Fibroblast of skin of left biceps (primary cell): ENCODE data around the gene NXNL1.

Experiments used
- DNase-seq, 2 experiments: peaks; one replicate each; pipeline ENCODE4 v3.0.0-alpha.2; 2013; ENCODE audit warnings: low read depth in 2 of 2

The NXNL1 gene

GRCh38 chr19:17456127-17456526 lies 4.6 kb downstream of the NXNL1 start:
- no peak for DNase-seq

GRCh38 chr19:17455308-17456123 lies 5.2 kb downstream of the NXNL1 start:
- no peak for DNase-seq

GRCh38 chr19:17454576-17455071 lies 6.1 kb downstream of the NXNL1 start:
- DNase-seq: no peak

GRCh38 chr19:17451820-17452219 lies 8.9 kb downstream of the NXNL1 start:
- DNase-seq: no peak

- no peak for DNase-seq
These were observed 10.3 kb downstream of the NXNL1 start for GRCh38 chr19:17450264-17451075.

- no peak for DNase-seq
These were observed 12.4 kb downstream of the NXNL1 start, which contains the start of gene TMEM221 for GRCh38 chr19:17448131-17448967. Gene TMEM221, minus strand, starts transcription at chr19:17448668. Its CDS starts 206 bp downstream, at chr19:17448462.

GRCh38 chr19:17447704-17448130 lies 13.0 kb downstream of the NXNL1 start:
- no peak for DNase-seq

GRCh38 chr19:17445526-17446165 lies 15.1 kb downstream of the NXNL1 start:
- DNase-seq: no peak

- DNase-seq: no peak
These were observed 19.3 kb downstream of the NXNL1 start for GRCh38 chr19:17441241-17442021.

- DNase-seq: no peak
These were observed 23.9 kb downstream of the NXNL1 start for GRCh38 chr19:17436874-17437267.

- no peak for DNase-seq
These were observed 24.4 kb downstream of the NXNL1 start for GRCh38 chr19:17436094-17436873.

GRCh38 chr19:17435218-17435617 lies 25.5 kb downstream of the NXNL1 start:
- no peak for DNase-seq

GRCh38 chr19:17431417-17431816 lies 29.3 kb downstream of the NXNL1 start:
- DNase-seq: no peak

- no peak for DNase-seq
These were observed 31.0 kb downstream of the NXNL1 start for GRCh38 chr19:17429641-17430113.

- no peak for DNase-seq
These were observed 35.9 kb downstream of the NXNL1 start for GRCh38 chr19:17424743-17425365.

GRCh38 chr19:17423429-17424208 lies 37.1 kb downstream of the NXNL1 start:
- DNase-seq: no peak

- no peak for DNase-seq
These were observed 38.8 kb downstream of the NXNL1 start for GRCh38 chr19:17421942-17422341.

- DNase-seq: no peak
These were observed 40.2 kb downstream of the NXNL1 start for GRCh38 chr19:17420475-17420924.
